ENCODE measurements around the gene D2HGDH. TPM values are rescaled to one million over a fixed set of nuclear protein-coding genes. Genes with fewer than 3 reads are reported as not detected.

The D2HGDH gene
- total and polyA plus RNA-seq, 2 of the 13 experiments (the other 11 are each of a cell fraction or from before 2014, with no cell fraction given) = 19.2 to 20.3 TPM

GRCh38 chr2:241770185-241770935 is 35.9 kb downstream of the D2HGDH start (continued):
- TF ChIP-seq AFF4 (CRISPR knock-in tag; IDR thresholded peaks at IDR 0.05) = peak; percentile 97
- TF ChIP-seq ZNF276 (CRISPR knock-in tag; IDR thresholded peaks at IDR 0.05; ENCODE audit: low read depth) = 0 out of 2 replicates have a peak, but pooled peaks have one; percentile 31
- TF ChIP-seq FOXK1 (CRISPR knock-in tag; IDR thresholded peaks at IDR 0.05; ENCODE audit: borderline replicate concordance, low read depth) = peak; percentile 86; the same call in 1 of the 2 replicates
- peak; percentile 56 for TF ChIP-seq E2F5 (CRISPR knock-in tag; conservative IDR thresholded peaks at IDR 0.05)
- peak; percentile 96 for TF ChIP-seq ZFP37 (CRISPR knock-in tag; IDR thresholded peaks at IDR 0.05; ENCODE audit: borderline replicate concordance)
- TF ChIP-seq ZEB1 (IDR thresholded peaks at IDR 0.05; ENCODE audit: insufficient replicate concordance, low read depth) = peak; percentile 35
- peak; percentile 83; the same call in 1 of the 2 replicates for TF ChIP-seq TFAP4 (IDR thresholded peaks at IDR 0.05; ENCODE audit: borderline replicate concordance, low read depth)
- no peak; the same call in 1 of the 2 replicates for TF ChIP-seq CCDC6 (CRISPR knock-in tag; IDR thresholded peaks at IDR 0.05)
- peak; percentile 84 for TF ChIP-seq ARID4A (CRISPR knock-in tag; IDR thresholded peaks at IDR 0.05; ENCODE audit: borderline replicate concordance)
- peak; percentile 96 for TF ChIP-seq KLF6 (CRISPR knock-in tag; IDR thresholded peaks at IDR 0.05)
- peak; percentile 99 for TF ChIP-seq ZNF124 (CRISPR knock-in tag; IDR thresholded peaks at IDR 0.05)
- peak; percentile 96 for TF ChIP-seq FOXC1 (CRISPR knock-in tag; IDR thresholded peaks at IDR 0.05; ENCODE audit: borderline replicate concordance)
- TF ChIP-seq ZNF180 (CRISPR knock-in tag; IDR thresholded peaks at IDR 0.05; ENCODE audit: borderline replicate concordance, low read depth) = 0 out of 2 replicates have a peak, but pooled peaks have one; percentile 7
- peak; percentile 75 for TF ChIP-seq RAD21 (CRISPR knock-in tag; IDR thresholded peaks at IDR 0.05)
- TF ChIP-seq U2AF2 (IDR thresholded peaks at IDR 0.05; ENCODE audit: low read depth, low read length) = 0 out of 2 replicates have a peak, but pooled peaks have one; percentile 13

Data from HepG2 (cell line).